ENCODE data around the gene CD300LB.
"Not testable (repeated sequence)": the region's sequence is repeated elsewhere in the genome, so short reads cannot be mapped to it uniquely, and the experiment has no call there.

CD300LB gene

DNA sequence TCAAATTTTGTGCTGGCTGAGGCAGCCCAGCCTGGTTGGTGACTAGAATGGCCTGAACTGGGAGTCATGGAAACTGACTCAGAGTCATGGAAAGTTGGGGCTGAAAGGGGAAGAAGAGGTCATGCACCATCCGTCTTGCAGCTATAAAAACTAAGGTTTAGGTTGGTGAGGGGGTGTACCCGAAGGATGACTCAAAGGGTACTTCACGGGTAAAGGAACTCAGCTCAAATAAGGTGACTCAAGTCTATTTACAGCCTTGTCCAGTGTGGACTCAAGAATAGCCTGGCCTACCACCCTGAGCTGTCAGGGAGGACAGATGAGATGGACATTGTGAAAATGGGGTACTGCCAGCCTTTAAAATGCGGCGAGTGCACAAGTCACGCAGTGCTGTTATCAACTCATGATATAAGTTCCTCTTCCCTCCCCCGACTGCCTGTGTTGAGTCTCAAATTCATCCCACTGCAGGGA, 18.6 kb downstream of the CD300LB start:
- no peak for TF ChIP-seq POLR2A (IDR thresholded peaks at IDR 0.05; ENCODE audit: low read depth, low read length)
- FAIRE-seq = no peak
- DNase-seq (ENCODE audit: insufficient read length, low spot score) = no peak

DNA sequence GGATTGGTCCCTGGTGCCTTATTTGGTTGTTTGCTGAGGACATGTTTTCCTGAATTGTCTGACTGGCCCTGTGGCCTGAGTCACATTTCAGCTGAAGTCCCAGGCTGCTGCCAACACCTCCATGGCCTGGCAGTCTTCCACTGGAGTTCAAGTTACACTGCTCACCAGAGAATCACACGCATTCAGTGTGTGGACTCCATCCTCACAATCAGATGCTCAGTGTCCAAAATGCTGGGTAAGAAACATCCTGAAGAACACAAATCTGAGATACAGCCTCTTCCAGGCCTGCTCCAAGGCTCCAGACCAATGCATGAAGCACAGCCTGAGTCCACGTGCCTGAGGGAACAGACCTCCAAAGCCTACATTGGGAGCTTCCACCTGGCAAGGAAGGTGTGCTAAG, 19.2 kb downstream of the CD300LB start:
- FAIRE-seq (no peak), DNase-seq (ENCODE audit: insufficient read length, low spot score) (no peak)
- no peak for TF ChIP-seq POLR2A (IDR thresholded peaks at IDR 0.05; ENCODE audit: low read depth, low read length)

GRCh38 chr17:74508156-74508555, 23.1 kb downstream of the CD300LB start:
- no peak for TF ChIP-seq POLR2A (IDR thresholded peaks at IDR 0.05; ENCODE audit: low read depth, low read length)
- no peak for DNase-seq (ENCODE audit: insufficient read length, low spot score)
- FAIRE-seq = no peak

DNA sequence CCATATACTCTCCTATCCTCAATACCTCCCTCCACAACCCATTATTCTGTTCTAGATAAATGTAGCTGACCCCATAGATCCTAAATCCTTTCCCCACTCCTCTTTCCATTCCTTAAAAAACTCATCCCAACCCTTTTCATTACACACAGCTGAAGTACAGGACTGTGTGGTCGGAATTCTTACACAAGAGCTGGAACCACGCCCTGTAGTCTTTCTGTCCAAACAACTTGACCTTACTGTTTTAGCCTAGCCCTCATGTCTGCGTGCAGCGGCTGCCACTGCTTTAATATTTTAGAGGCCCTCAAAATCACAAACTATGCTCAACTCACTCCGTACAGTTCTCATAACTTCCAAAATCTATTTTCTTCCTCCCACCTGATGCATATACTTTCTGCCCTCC, 27.3 kb downstream of the CD300LB start:
- not testable (repeated sequence) for DNase-seq (ENCODE audit: insufficient read length, low spot score); FAIRE-seq

DNA sequence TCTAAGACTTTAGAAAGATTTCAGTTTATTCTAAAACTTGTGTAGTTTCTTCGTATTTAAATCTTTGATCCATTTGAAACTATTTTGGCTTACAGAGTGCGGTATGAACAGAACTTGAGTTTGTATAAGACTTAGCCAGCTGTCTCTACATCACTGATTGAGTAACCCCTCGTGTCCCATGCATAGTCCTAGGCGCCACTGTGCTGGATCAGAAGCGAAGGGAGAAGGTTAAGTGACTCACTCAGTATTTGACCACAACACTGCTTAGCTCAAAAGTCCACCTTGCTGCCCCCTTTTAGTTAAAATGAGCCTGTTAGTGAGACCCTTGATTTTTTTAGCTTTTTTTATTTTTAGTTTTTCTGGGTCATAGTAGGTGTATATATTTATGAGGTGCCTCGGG, 28.4 kb downstream of the CD300LB start:
- no peak for DNase-seq (ENCODE audit: insufficient read length, low spot score)
- TF ChIP-seq POLR2A (IDR thresholded peaks at IDR 0.05; ENCODE audit: low read depth, low read length) = no peak
- FAIRE-seq = no peak

GRCh38 chr17:74499992-74500391, 31.3 kb downstream of the CD300LB start:
- TF ChIP-seq POLR2A (IDR thresholded peaks at IDR 0.05; ENCODE audit: low read depth, low read length) = no peak
- FAIRE-seq = no peak
- DNase-seq (ENCODE audit: insufficient read length, low spot score) = no peak

- no peak for TF ChIP-seq POLR2A (IDR thresholded peaks at IDR 0.05; ENCODE audit: low read depth, low read length)
- FAIRE-seq (no peak), DNase-seq (ENCODE audit: insufficient read length, low spot score) (no peak)
Observed at GRCh38 chr17:74497471-74497870, 33.8 kb downstream of the CD300LB start.

DNA sequence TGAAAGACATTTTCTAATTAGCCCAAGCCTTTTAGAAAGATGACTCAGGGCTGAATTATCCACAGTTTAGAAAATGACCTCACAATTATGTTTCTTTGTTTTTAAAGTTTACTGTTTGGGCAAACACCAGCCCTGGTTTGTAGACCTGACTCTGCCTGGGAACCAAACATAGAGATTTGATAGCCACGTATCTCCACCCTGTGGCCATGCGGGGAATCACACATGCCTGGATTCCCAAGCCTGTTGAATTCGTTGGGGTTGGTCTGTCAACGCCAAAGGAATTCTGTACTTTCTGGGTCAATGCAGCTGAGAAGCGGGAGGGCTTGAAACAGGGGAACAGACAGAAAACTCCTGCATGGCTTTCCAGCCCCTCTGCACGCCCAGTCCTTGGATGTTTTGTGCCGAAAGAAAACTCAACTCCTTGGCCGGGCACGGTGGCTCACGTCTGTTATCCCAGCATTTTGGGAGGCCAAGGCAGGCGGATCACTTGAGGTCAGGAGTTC, 37.9 kb downstream of the CD300LB start:
- peak; percentile 80 for DNase-seq (ENCODE audit: insufficient read length, low spot score)
- peak; percentile 82 for FAIRE-seq
- no peak for TF ChIP-seq POLR2A (IDR thresholded peaks at IDR 0.05; ENCODE audit: low read depth, low read length)

DNA sequence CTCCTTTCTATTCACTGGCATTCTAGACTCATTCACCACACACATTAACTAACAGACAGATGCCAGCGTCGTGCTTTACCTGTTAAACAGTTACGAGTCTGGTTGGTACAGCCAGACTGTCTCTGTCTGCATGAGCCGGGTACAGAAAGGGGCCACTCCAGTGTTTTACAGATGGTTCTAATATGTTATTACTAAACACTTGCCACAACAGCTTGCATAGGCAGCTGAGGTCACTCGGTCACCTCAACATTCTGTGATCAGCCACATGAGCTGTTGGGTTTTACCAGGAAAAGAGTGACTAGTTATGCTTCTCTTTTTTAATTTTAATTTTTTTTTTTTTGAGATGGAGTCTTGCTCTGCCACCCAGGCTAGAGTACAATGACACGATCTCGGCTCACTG, 39.6 kb downstream of the CD300LB start:
- DNase-seq (ENCODE audit: insufficient read length, low spot score) (no peak), FAIRE-seq (no peak)
- no peak for TF ChIP-seq POLR2A (IDR thresholded peaks at IDR 0.05; ENCODE audit: low read depth, low read length)

GRCh38 chr17:74490716-74491115, 40.6 kb downstream of the CD300LB start:
- TF ChIP-seq POLR2A (IDR thresholded peaks at IDR 0.05; ENCODE audit: low read depth, low read length) = no peak
- DNase-seq (ENCODE audit: insufficient read length, low spot score) (no peak), FAIRE-seq (no peak)

DNA sequence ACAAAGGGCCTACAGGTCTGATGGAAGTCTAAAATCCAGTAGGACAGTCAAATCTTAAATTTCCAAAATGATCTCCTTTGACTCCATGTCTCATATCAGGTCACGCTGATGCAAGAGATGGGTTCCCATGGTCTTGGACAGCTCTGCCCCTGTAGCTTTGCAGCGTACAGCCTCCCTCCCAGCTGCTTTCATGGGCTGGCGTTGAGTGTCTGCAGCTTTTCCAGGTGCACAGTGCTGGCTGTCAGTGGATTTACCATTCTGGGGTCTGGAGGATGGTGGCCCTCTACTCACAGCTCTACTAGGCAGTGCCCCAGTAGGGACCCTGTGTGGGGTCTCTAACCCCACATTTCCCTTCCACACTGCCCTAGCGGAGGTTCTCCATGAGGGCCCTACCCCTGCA, 43.0 kb downstream of the CD300LB start:
- not testable (repeated sequence) for FAIRE-seq; DNase-seq (ENCODE audit: insufficient read length, low spot score)

DNA sequence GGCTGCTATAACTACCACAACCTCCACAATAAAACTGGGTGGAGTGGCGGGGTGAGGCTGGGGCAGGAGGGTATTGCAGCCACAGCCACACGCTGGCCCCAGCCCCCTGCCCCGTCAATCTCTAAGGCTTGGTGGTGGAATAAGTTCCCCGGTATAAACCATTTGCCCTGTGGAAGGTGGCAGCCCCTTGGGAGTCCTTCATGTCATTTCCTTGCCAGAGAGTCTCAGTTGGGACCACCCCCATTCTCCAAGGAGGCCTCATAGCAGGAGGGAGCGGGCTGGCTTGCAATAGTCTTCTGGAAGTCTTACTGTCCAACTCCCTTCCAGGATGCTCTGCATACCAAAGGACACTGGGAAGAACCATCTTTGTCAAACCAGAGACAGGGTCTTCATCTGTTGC, 45.4 kb downstream of the CD300LB start:
- FAIRE-seq = no peak
- no peak for DNase-seq (ENCODE audit: insufficient read length, low spot score)
- TF ChIP-seq POLR2A (IDR thresholded peaks at IDR 0.05; ENCODE audit: low read depth, low read length) = no peak

GRCh38 chr17:74485022-74485743, 46.1 kb downstream of the CD300LB start:
- DNase-seq (ENCODE audit: insufficient read length, low spot score) = no peak
- no peak for TF ChIP-seq POLR2A (IDR thresholded peaks at IDR 0.05; ENCODE audit: low read depth, low read length)
- no peak for FAIRE-seq

GRCh38 chr17:74484066-74484465, 47.2 kb downstream of the CD300LB start:
- no peak for TF ChIP-seq POLR2A (IDR thresholded peaks at IDR 0.05; ENCODE audit: low read depth, low read length)
- FAIRE-seq (no peak), DNase-seq (ENCODE audit: insufficient read length, low spot score) (no peak)

DNA sequence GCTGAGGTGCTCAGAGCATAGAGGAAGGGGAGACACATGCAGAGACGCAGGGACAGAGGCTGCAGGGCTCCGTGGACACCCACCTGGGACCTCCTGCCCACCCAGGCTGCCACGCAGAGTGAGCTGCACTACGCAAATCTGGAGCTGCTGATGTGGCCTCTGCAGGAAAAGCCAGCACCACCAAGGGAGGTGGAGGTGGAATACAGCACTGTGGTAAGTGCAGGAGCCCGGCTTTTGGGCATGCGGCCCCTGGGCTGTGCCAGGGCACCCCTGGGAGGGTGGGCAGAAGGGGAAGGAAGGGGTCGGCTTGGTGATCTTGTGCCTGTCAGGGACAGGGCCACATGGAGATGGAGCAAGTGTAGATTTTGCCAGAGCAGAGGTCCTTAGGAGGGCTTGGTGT, 49.7 kb downstream of the CD300LB start:
- no peak for TF ChIP-seq POLR2A (IDR thresholded peaks at IDR 0.05; ENCODE audit: low read depth, low read length)
- no peak for DNase-seq (ENCODE audit: insufficient read length, low spot score)
- no peak for FAIRE-seq
